ENCODE measurements around the gene FAM163B.
"Not testable (repeated sequence)": the region's sequence is repeated elsewhere in the genome, so short reads cannot be mapped to it uniquely, and the experiment has no call there.

The FAM163B gene

GRCh38 chr9:133639613-133640012, 30.4 kb upstream of the FAM163B start:
- DNase-seq (ENCODE audit: low read depth in 2 of 2): no peak

GRCh38 chr9:133638711-133639110, 29.5 kb upstream of the FAM163B start:
- no peak for DNase-seq (ENCODE audit: low read depth in 2 of 2)

GRCh38 chr9:133638076-133638475, 28.9 kb upstream of the FAM163B start:
- DNase-seq (ENCODE audit: low read depth in 2 of 2): no peak

- DNase-seq (ENCODE audit: low read depth in 2 of 2): no peak
Observed at GRCh38 chr9:133637451-133638055, 28.4 kb upstream of the FAM163B start.

GRCh38 chr9:133636902-133637301, 27.7 kb upstream of the FAM163B start:
- DNase-seq (ENCODE audit: low read depth in 2 of 2): no peak

GRCh38 chr9:133635533-133636531, 26.6 kb upstream of the FAM163B start, which contains the start of gene DBH:
Gene DBH (plus strand): TSS chr9:133636363. CDS start chr9:133636372, 9 bp downstream.
- DNase-seq (ENCODE audit: low read depth in 2 of 2): no peak

GRCh38 chr9:133635098-133635497, 25.9 kb upstream of the FAM163B start:
- no peak for DNase-seq (ENCODE audit: low read depth in 2 of 2)

- no peak for DNase-seq (ENCODE audit: low read depth in 2 of 2)
Observed at GRCh38 chr9:133634081-133634691, 25.0 kb upstream of the FAM163B start.

GRCh38 chr9:133633681-133634080, 24.5 kb upstream of the FAM163B start:
- DNase-seq (ENCODE audit: low read depth in 2 of 2): no peak

GRCh38 chr9:133632806-133633680, 23.9 kb upstream of the FAM163B start:
- DNase-seq (ENCODE audit: low read depth in 2 of 2): no peak

- DNase-seq (ENCODE audit: low read depth in 2 of 2): no peak
Observed at GRCh38 chr9:133631111-133631510, 21.9 kb upstream of the FAM163B start.

GRCh38 chr9:133629221-133630110, 20.3 kb upstream of the FAM163B start:
- DNase-seq (ENCODE audit: low read depth in 2 of 2): no peak

GRCh38 chr9:133628766-133629165, 19.6 kb upstream of the FAM163B start:
- DNase-seq (ENCODE audit: low read depth in 2 of 2): no peak

- no peak for DNase-seq (ENCODE audit: low read depth in 2 of 2)
Observed at GRCh38 chr9:133627341-133627740, 18.2 kb upstream of the FAM163B start.

- not testable (repeated sequence) for DNase-seq (ENCODE audit: low read depth in 2 of 2)
Observed at GRCh38 chr9:133626008-133626407, 16.8 kb upstream of the FAM163B start.

- no peak for DNase-seq (ENCODE audit: low read depth in 2 of 2)
Observed at GRCh38 chr9:133622555-133622954, 13.4 kb upstream of the FAM163B start.

GRCh38 chr9:133621725-133622267, 12.6 kb upstream of the FAM163B start:
- no peak for DNase-seq (ENCODE audit: low read depth in 2 of 2)

GRCh38 chr9:133619791-133620190, 10.6 kb upstream of the FAM163B start:
- DNase-seq (ENCODE audit: low read depth in 2 of 2): peak; percentile 13 to 19

- DNase-seq (ENCODE audit: low read depth in 2 of 2): no peak
Observed at GRCh38 chr9:133618726-133619125, 9.5 kb upstream of the FAM163B start.
